Cortex of kidney (tissue), 1 donor: ENCODE measurements around the gene CAB39.

Experiments used
- DNase-seq: peaks from one replicate; lab custom pipeline; 2025; lab: John Stamatoyannopoulos, UW

Gene CAB39

GRCh38 chr2:230712443-230713330 lies at the start of gene CAB39:
TSS of gene CAB39 (plus strand) at chr2:230712842. CDS start at chr2:230760002, 47,160 bp downstream.
- DNase-seq, result no peak

- DNase-seq, result no peak
Observed at GRCh38 chr2:230664128-230664527, 48.5 kb upstream of the CAB39 start.

- no peak for DNase-seq
Observed at GRCh38 chr2:230664844-230665243, 47.8 kb upstream of the CAB39 start.

- DNase-seq, result no peak
Observed at GRCh38 chr2:230665263-230665691, 47.4 kb upstream of the CAB39 start.

GRCh38 chr2:230666446-230666845 lies 46.2 kb upstream of the CAB39 start:
- DNase-seq, result no peak

- no peak for DNase-seq
Observed at GRCh38 chr2:230666885-230667712, 45.5 kb upstream of the CAB39 start.

GRCh38 chr2:230668184-230668938 lies 44.3 kb upstream of the CAB39 start:
- DNase-seq, result no peak

- no peak for DNase-seq
Observed at GRCh38 chr2:230668939-230669303, 43.7 kb upstream of the CAB39 start.

GRCh38 chr2:230669386-230669950 lies 43.2 kb upstream of the CAB39 start:
- no peak for DNase-seq

- DNase-seq, result no peak
Observed at GRCh38 chr2:230671117-230671516, 41.5 kb upstream of the CAB39 start.

- no peak for DNase-seq
Observed at GRCh38 chr2:230672836-230673235, 39.8 kb upstream of the CAB39 start.

GRCh38 chr2:230674401-230674800 lies 38.2 kb upstream of the CAB39 start:
- no peak for DNase-seq

GRCh38 chr2:230674966-230675672 lies 37.5 kb upstream of the CAB39 start:
- DNase-seq, result no peak

GRCh38 chr2:230676546-230676945 lies 36.1 kb upstream of the CAB39 start:
- no peak for DNase-seq

GRCh38 chr2:230677201-230677946 lies 35.3 kb upstream of the CAB39 start:
- no peak for DNase-seq

- DNase-seq, result no peak
Observed at GRCh38 chr2:230678018-230678417, 34.6 kb upstream of the CAB39 start.

GRCh38 chr2:230678451-230678850 lies 34.2 kb upstream of the CAB39 start:
- DNase-seq, result no peak

- no peak for DNase-seq
Observed at GRCh38 chr2:230680463-230681170, 32.0 kb upstream of the CAB39 start.

- DNase-seq, result no peak
Observed at GRCh38 chr2:230681171-230681545, 31.5 kb upstream of the CAB39 start.

- no peak for DNase-seq
Observed at GRCh38 chr2:230682546-230682945, 30.1 kb upstream of the CAB39 start.
